Epidermal melanocyte (primary cell): ENCODE measurements around the gene POLR2B.
"Not testable (repeated sequence)": the region's sequence is repeated elsewhere in the genome, so short reads cannot be mapped to it uniquely, and the experiment has no call there.

Source experiments
- DNase-seq: peaks from one replicate; pipeline ENCODE4 v3.0.0; 2011; ENCODE audit warnings: low spot score; ENCODE audit not compliant: insufficient read length

POLR2B gene

GRCh38 chr4:56978750-56979303 is at the start of gene POLR2B:
Gene POLR2B, plus strand, starts transcription at chr4:56978896. Its CDS starts 90 bp downstream, at chr4:56978986.
- DNase-seq = peak; percentile 89

- DNase-seq = no peak
Measured at GRCh38 chr4:56930638-56931037, 48.1 kb upstream of the POLR2B start.

DNA sequence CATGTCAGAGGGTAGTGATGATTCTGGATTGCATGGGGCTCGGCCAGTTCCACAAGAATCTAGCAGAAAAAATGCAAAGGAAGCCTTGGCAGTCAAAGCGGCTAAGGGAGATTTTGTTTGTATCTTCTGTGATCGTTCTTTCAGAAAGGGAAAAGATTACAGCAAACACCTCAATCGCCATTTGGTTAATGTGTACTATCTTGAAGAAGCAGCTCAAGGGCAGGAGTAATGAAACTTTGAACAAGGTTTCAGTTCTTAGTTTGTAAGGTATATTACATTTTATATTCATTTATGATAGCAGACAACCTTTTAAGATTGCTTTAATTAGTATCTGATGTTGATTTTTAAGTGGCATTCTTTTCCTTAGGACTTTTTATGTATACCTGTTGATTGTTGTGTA is 46.8 kb upstream of the POLR2B start:
- no peak for DNase-seq

- no peak for DNase-seq
Measured at GRCh38 chr4:56937262-56937661, 41.4 kb upstream of the POLR2B start.

DNA sequence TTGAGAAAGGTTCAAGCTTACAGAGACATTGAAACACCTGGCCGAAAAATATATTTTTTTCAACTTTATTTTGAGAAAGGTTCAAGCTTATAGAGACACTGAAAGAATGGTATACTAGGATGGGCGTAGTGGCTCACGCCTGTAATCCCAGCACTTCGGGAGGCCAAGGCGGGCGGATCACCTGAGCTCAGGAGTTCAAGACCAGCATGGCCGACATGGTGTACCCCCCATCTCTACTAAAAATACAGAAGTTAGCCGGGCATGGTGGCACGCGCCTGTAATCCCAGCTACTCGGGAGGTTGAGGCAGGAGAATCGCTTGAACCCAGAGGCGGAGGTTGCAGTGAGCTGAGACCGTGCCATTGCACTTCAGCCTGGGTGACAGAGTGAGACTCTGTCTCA is 38.9 kb upstream of the POLR2B start:
- not testable (repeated sequence) for DNase-seq

DNA sequence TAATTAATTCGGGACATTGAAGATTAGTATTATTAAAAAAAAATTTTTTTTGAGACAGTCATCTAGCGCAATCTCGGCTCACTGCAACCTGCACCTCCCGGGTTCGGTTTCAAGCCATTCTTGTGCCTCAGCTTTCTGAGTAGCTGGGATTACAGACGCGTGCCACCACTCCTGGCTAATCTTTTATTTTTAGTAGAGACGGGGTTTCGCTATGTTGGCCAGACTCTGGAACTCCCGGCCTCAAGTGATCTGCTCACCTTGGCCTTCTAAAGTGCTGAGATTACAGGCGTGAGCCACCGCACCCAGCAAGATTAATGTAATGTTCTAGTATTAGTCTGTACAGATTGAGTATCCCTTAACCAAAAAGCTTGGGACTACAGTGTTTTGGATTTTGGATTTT is 38.3 kb upstream of the POLR2B start:
- DNase-seq = no peak

- DNase-seq = no peak
Measured at GRCh38 chr4:56940971-56941370, 37.7 kb upstream of the POLR2B start.

DNA sequence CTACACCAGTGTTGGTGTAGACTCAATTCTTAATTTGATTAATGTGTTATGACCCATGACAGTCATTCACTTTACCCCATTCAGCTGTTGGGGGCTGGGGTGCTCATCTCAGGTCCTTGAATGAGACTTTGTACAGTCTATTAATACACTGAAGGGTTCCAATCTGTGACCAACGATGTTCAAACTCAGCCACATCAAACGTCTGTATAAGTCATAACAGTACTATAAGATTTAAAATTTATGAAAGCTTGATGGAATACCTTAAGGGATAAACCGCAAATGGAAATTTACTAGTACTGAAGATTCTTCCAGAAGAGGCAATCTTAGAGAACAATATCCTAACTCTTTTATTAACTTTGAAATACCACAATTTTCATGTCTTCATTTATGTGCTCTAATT is 37.3 kb upstream of the POLR2B start:
- no peak for DNase-seq

DNA sequence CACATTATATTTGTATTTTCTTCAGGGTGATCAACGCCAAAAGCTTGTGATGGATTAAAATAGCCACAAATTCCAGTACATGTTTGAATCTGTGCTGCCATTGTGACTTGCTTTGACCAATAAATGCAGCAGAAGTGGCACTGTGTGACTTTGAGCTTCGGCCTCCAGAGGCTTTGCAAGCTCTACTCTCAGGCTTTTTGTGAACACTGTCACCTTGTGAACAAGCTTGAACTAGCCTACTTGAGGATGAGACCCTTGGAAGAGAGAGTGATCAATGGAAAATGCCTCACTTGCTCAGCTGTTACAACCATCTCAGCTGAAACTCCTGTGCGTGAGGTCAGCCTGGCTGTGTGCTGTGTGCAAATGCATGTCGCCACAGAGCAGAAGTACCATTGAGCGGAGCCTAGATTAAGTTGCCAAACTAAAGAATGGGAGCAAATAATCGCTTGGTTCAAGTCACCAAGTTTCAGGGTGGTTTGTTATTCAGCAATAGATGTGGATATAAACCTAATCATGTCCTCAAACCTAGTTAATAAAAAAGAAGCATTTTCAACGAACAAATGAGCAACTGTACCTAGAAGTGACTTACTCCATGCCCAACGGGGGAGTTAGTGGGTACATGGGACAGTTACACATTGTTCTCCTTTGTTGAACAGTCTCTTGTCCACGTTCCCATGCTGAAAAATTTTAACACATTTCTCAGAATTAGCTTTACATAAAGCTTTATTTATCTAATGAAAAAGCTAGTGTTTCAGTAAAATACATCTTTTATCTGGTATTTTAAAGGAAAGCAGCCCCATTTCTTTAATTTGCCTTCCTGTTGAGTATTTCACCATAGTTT is 24.8 kb upstream of the POLR2B start:
- no peak for DNase-seq

DNA sequence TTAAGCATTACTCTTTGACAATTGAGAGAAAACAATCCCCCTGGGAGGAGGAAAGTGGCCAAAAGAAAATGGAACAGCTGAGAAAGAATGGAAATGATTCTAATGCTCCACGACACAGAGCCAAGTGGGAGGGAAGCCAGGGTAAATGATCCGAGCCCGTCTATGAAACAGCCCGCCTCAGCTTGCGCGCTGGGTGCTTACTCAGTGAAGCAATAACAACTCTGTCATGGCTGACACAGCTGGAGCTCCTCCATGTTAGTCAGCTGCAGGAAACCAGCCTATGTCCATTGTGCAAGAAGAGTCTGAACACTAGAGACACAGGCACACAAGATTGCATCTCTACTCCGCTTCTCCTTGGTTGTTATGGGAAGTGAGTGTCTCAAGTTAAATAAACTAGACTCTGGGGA is 20.6 kb upstream of the POLR2B start:
- peak; percentile 20 for DNase-seq

DNA sequence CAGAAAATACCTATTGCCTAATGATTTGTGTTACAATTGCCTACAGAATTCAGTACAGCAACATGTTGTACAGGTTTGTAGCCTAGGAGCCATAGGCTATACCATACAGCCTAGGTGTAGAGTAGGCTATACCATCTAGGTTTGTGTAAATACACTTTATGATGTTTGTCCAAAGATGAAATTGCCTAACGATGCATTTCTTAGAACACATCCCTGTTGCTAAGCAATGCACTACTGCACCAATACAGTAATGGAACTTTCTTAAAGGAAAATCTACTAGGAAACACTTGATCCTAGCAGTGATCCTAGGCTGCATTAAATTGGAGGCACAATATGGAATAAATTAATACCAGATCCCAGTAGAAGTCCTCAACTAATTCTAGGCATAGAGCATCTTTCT is 19.6 kb upstream of the POLR2B start:
- no peak for DNase-seq

- DNase-seq = no peak
Measured at GRCh38 chr4:56961107-56961500, 17.6 kb upstream of the POLR2B start.

- DNase-seq = no peak
Measured at GRCh38 chr4:56971383-56971782, 7.3 kb upstream of the POLR2B start.

GRCh38 chr4:56972389-56972788 is 6.3 kb upstream of the POLR2B start:
- no peak for DNase-seq

DNA sequence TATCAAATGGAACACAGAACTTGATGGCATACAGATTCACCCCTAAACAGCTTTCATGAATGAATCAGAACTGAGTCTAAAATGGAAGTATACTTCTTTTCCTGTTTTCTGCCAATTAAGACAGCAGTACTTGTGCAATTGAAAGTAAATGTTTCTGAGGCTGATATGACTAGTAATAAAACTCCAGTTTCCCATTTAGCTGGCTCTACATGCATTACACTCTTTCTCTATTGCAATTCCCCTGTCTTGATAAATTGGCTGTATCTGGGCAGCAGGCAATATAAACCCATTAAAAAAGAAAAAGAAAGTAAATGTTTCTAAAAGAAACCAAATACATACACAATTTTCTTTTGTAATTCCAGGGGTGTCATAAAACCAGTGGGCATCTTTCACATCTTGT is 5.9 kb upstream of the POLR2B start:
- DNase-seq = no peak

GRCh38 chr4:56973336-56973735 is 5.4 kb upstream of the POLR2B start:
- no peak for DNase-seq

- no peak for DNase-seq
Measured at GRCh38 chr4:56976283-56976836, 2.3 kb upstream of the POLR2B start.

- no peak for DNase-seq
Measured at GRCh38 chr4:56976837-56977320, 1.8 kb upstream of the POLR2B start.

DNA sequence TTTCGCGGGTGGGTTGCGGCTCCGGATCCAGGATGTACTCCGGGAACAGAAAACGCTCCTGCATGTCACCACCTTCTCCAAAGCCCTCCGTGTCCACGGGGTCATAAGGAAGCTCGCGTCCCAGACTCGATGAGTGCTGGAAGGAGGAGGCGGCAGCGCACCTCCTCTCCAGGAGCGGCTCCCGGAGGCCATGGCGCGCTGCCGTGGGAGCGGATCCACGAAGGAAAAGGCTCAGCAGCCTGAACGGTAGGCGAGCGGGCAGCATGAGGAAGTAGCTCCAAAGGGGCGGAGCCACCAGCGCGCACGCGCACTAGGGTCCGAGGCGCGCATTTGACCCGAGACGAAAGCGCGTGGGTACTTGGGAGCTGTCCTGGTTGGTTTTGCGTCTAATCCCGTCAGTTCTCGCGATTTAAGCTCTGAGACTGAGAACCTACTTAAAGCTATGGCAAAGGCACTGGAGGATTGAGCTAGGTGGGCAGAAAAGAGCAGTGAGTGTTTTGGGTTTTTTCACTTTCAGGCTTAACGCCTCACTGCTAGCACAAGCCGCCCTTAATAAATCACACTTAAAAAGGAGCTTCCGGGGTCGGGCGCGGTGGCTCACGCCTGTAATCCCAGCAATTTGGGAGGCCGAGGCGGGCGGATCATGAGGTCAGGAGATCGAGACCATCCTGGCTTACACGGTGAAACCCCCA is 1.2 kb upstream of the POLR2B start, which contains the start of gene NOA1:
NOA1 (minus strand) TSS at position 286 of the 692 bp plus-strand sequence; CDS start at position 265, 21 bp downstream.
- peak; percentile 91 for DNase-seq

DNA sequence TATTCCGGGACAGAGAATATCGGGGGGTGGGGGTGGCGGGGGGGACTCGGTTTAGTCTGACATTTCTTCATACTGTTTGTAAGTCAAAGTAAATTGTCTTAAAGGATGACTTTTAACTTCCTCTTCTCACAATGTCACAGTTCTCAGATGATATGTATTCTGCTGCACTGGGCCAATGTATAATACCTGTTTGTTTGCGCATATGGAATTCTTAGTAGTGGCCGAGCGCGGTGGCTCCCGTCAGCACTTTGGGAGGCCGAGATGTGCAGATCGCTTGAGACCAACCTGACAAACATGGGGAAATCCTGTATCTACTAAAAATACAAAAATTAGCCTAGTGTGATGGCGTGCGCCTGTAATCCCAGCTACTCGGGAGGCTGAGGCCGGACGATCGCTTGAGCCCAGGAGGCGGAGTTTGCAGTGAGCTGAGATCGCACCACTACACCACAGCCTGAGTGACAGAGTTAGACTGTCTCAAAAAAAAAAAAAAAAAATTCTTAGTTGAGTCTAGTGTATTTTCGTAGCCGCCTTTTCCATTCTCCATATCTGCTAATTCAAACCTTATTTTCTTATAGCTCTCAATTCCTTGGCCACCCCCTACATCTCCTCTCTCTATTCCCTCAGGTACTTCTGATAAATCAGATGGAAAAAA is 851 bp downstream of the POLR2B start:
- no peak for DNase-seq

GRCh38 chr4:56981795-56982201 is 3.1 kb downstream of the POLR2B start:
- DNase-seq = no peak
